Measurements from ENCODE around the gene ADAM33. TPM values are rescaled to one million over a fixed set of nuclear protein-coding genes. Genes with fewer than 3 reads are reported as not detected.

The ADAM33 gene
- total RNA-seq, 2 donors from 2014 or later, result not detected

GRCh38 chr20:3621111-3621510 is 60.7 kb downstream of the ADAM33 start:
- ATAC-seq, result no peak
- Mint-ChIP-seq H3K4me3 (no peak overlapping the region), H3K27me3 (no peaks in the 10 kb centered on the region), H3K36me3 (no peaks in the 10 kb centered on the region), H3K27ac (no peak overlapping the region), H3K9me3 (no peaks in the 10 kb centered on the region), H3K4me1 (ENCODE audit: low read depth in 2 of 2) (no peaks in the 10 kb centered on the region)
- DNase-seq (ENCODE audit: low spot score), result no peak

Other genes starting within 250 kb of the ADAM33 start
- 10 to 100 TPM; 15.7 to 16.5 TPM for gene ATRN, start 211.0 kb downstream of the ADAM33 start, total RNA-seq
- not detected for gene GFRA4, start 18.6 kb downstream of the ADAM33 start, total RNA-seq
- under 1 TPM in 1 of 2 donors, not detected in 1; 0.08 TPM for gene SIGLEC1, start 30.6 kb upstream of the ADAM33 start, total RNA-seq
- not detected for gene HSPA12B, start 50.7 kb upstream of the ADAM33 start, total RNA-seq
- gene ADISSP, start 85.7 kb upstream of the ADAM33 start, total RNA-seq, result 10 to 100 TPM; 29.5 to 89.2 TPM
- under 1 TPM; 0.24 to 0.36 TPM for gene SPEF1, start 99.4 kb upstream of the ADAM33 start, total RNA-seq
- gene CENPB, start 104.7 kb upstream of the ADAM33 start, total RNA-seq, result 100 to 1,000 TPM in 1 of 2 donors, 10 to 100 TPM in 1; 75.4 to 118 TPM
- 10 to 100 TPM; 38.9 to 84.1 TPM for gene CDC25B, start 114.3 kb upstream of the ADAM33 start, total RNA-seq
- 10 to 100 TPM; 13.5 to 19.7 TPM for gene AP5S1, start 138.5 kb upstream of the ADAM33 start, total RNA-seq
- gene MAVS, start 164.8 kb upstream of the ADAM33 start, total RNA-seq, result 10 to 100 TPM; 38.6 to 45.2 TPM
- 10 to 100 TPM; 55.2 to 86.2 TPM for gene PANK2, start 207.4 kb upstream of the ADAM33 start, total RNA-seq